ENCODE data around the gene NEK3. TPM values are rescaled to one million over a fixed set of nuclear protein-coding genes. Genes with fewer than 3 reads are reported as not detected.

The NEK3 gene
- total RNA-seq, 4 donors from 2014 or later: 4.7 to 9.1 (median 6.4) TPM

GRCh38 chr13:52158629-52159158 lies 703 bp downstream of the NEK3 start:
- Histone ChIP-seq H3K4me1 (peaks cover 6 to 8% of the 10 kb centered on the region in 2 donors), H3K27me3 (no peaks in the 10 kb centered on the region), H3K36me3 (no peaks in the 10 kb centered on the region), H3K27ac (peak overlapping the region; percentile 71 to 81 (median 74)), H3K4me3 (peak overlapping the region; percentile 78 to 92 (median 87)), H3K9me3 (no peaks in the 10 kb centered on the region)
- TF ChIP-seq CTCF (IDR thresholded peaks at IDR 0.05 in 4 of 5, conservative IDR thresholded peaks at IDR 0.05 in 1 of 5) (no peak), POLR2A (IDR thresholded peaks at IDR 0.05) (peak in 1 of 2 donors; percentile 24)
- ATAC-seq (peak; percentile 9 to 48), DNase-seq (peak in 1 of 2 donors; percentile 8)
- intact Hi-C loops (cut with DNase I; ENCODE audit: low total_unique reads): no loop called here
- in situ Hi-C loops (cut with MboI; ENCODE audit: low sequenced_read_pairs in 4 of 4): no loop called here

GRCh38 chr13:52156724-52157261 lies 2.6 kb downstream of the NEK3 start:
- Histone ChIP-seq H3K4me3 (no peak overlapping the region), H3K27ac (no peak overlapping the region), H3K4me1 (peaks cover 6 to 8% of the 10 kb centered on the region in 2 donors), H3K9me3 (no peaks in the 10 kb centered on the region), H3K27me3 (no peaks in the 10 kb centered on the region), H3K36me3 (peaks cover 0 to 6% of the 10 kb centered on the region in 2 donors)
- TF ChIP-seq CTCF (IDR thresholded peaks at IDR 0.05 in 4 of 5, conservative IDR thresholded peaks at IDR 0.05 in 1 of 5): no peak
- no peak for TF ChIP-seq POLR2A (IDR thresholded peaks at IDR 0.05)
- ATAC-seq (no peak), DNase-seq (no peak)
- in situ Hi-C loops (cut with MboI; ENCODE audit: low sequenced_read_pairs in 4 of 4): no loop called here
- intact Hi-C loops (cut with DNase I; ENCODE audit: low total_unique reads): no loop called here

- intact Hi-C loops (cut with DNase I; ENCODE audit: low total_unique reads) (no loop called here), in situ Hi-C loops (cut with MboI; ENCODE audit: low sequenced_read_pairs in 4 of 4) (no loop called here)
- H3K4me3 ChIP-seq: no peak overlapping the region
- no peak for TF ChIP-seq POLR2A (IDR thresholded peaks at IDR 0.05)
- no peak for TF ChIP-seq CTCF (IDR thresholded peaks at IDR 0.05 in 4 of 5, conservative IDR thresholded peaks at IDR 0.05 in 1 of 5)
- H3K27ac ChIP-seq: no peak overlapping the region
- no peak for DNase-seq
- ATAC-seq: no peak
- H3K4me1 ChIP-seq: peaks cover 6 to 8% of the 10 kb centered on the region in 2 donors
- H3K27me3 ChIP-seq: no peaks in the 10 kb centered on the region
- peaks cover 0 to 19% of the 10 kb centered on the region in 2 donors for H3K36me3 ChIP-seq
- no peaks in the 10 kb centered on the region for H3K9me3 ChIP-seq
These were observed 4.2 kb downstream of the NEK3 start for GRCh38 chr13:52155177-52155576.

GRCh38 chr13:52147225-52147624 lies 12.2 kb downstream of the NEK3 start:
- Histone ChIP-seq H3K27ac (no peak overlapping the region), H3K4me3 (no peak overlapping the region), H3K36me3 (peaks cover 0 to 24% of the 10 kb centered on the region in 2 donors), H3K9me3 (no peaks in the 10 kb centered on the region), H3K27me3 (no peaks in the 10 kb centered on the region), H3K4me1 (no peaks in the 10 kb centered on the region)
- intact Hi-C loops (cut with DNase I; ENCODE audit: low total_unique reads): no loop called here
- no peak for DNase-seq
- TF ChIP-seq CTCF (IDR thresholded peaks at IDR 0.05 in 4 of 5, conservative IDR thresholded peaks at IDR 0.05 in 1 of 5) (no peak), POLR2A (IDR thresholded peaks at IDR 0.05) (no peak)
- no peak for ATAC-seq
- in situ Hi-C loops (cut with MboI; ENCODE audit: low sequenced_read_pairs in 4 of 4): loop anchor here in 2 of 4 donors (25.0 kb wide), 2 partner anchors 335 to 710 kb away; partner anchors contain the start of gene DHRS12 (in 1 of the 2)
